Measurements from ENCODE around the gene EFNA1.

EFNA1 gene

GRCh38 chr1:155123801-155124200 lies 3.9 kb upstream of the EFNA1 start:
- in situ Hi-C loops (cut with MboI; ENCODE audit: low sequenced_read_pairs), result no loop called here

DNA sequence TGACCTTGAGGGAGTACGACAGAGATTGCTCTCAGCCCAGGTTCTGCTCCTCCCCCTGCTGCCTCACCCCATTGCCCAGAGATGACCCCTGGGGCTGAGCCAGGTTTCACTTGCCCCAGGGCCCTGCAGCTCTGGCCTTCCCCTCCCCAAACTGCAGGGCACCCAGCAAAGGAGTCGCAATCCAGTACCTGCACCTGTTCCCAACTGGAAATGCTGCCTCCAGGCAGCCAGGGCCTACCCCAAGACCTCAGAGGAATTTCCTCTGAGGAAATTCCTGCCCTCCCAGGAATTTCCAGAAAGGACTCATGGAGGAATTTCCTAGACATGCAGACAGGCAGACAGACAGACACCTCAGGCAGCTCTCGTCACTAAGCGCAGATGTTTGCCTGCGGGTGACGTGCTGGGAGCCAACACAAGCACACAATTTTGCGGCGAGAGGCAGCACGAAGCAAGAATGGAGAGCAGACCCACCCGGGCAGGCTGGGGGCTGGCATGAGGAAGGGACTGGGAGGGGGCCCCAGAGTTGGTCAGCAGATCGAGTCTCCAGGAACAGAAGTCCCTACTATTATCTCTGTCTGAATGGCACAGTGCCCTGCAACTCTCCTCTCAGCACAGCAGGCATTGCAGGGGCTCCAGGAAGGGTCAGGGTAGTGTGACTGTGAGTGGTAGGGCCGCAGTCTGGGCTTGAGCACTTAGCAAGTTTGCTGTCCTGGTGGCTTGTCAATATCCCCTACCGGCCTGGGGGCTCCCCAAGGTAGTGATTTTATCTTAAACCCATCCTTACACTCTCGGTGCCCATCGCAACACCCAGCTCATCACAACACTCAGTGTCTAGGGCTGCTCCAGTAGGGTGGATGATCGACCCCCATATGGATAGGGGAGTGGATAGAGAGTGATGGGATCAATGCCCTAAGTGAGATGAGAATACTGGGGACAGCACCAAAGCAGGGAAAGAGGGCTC lies 2.9 kb upstream of the EFNA1 start:
- in situ Hi-C loops (cut with MboI; ENCODE audit: low sequenced_read_pairs), result no loop called here

DNA sequence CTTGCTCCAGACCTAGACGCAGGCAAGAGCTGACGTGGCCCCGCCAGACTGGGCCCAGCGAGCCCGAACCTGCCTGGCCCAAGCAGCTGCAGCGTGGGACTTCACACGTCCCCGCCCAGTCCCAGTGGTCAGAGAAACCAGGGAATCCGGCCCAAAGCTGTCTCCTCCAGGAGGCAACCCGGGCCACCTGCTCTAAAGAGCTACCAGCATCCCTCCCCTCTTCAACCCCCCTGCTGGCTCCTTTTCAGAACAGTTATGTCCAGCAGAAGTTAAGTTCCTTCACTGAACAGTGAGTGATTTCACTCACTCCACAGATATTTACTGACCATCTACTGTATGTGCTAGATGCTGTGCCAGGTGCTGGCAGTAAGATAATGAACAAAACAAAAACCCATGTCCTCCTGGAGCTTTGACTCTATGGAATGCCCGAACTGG lies 2.1 kb upstream of the EFNA1 start:
- in situ Hi-C loops (cut with MboI; ENCODE audit: low sequenced_read_pairs), result no loop called here

DNA sequence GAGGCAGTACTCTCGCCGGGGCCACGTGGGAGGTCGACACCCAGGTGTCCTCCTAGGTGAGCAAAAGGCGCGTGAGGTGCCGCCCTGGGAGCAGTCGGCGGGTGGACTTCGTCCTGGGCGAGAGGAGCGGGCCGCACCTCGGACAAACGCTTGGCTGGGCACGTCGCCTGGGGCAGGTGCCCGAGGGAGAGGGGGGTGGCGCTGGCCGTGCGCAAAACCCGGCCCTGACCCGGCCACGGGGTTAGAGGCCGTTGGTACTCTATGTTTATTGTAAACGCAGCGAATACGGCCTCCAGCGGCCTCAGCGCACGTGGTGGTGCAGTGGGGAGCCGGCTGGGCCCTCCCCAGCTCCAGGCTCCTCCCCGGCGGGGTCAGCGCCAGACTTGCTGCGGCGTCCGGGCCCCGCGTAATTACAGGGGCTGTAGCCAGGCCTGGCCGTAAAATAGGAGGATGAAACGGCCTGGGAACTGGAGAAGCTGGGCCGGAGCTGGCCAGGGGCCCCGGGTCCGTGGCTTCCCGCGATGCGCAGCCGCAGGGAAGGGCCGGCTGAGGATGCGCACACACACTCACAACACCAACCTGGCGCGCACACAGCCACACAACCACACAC lies 1.6 kb upstream of the EFNA1 start:
- in situ Hi-C loops (cut with MboI; ENCODE audit: low sequenced_read_pairs), result no loop called here

DNA sequence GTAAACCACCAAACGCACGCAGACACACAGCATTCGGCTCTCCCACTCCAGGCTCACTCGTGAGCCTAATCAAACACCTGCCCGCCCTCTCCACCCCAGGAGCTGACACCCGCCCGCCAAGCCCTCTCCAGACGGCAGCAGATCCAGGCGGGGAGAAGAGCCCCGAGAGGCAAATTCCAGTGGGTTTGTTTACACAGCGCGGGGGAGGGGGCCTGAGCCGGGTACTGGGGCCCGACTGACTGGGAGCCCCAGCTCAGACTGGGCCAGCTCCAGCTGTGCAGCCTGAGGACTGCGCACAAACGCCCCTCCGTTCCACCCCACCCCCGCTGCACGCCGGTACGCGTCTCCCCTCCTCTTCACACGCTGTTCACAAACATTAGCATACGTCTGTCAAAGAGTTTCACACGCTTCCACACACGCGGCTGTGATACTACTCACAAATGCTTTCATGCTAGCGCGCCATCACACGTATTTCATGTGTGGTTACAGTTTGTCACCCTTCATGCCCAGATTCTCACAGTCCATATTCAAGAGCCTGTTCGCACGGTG lies 1.0 kb upstream of the EFNA1 start:
- in situ Hi-C loops (cut with MboI; ENCODE audit: low sequenced_read_pairs), result no loop called here

DNA sequence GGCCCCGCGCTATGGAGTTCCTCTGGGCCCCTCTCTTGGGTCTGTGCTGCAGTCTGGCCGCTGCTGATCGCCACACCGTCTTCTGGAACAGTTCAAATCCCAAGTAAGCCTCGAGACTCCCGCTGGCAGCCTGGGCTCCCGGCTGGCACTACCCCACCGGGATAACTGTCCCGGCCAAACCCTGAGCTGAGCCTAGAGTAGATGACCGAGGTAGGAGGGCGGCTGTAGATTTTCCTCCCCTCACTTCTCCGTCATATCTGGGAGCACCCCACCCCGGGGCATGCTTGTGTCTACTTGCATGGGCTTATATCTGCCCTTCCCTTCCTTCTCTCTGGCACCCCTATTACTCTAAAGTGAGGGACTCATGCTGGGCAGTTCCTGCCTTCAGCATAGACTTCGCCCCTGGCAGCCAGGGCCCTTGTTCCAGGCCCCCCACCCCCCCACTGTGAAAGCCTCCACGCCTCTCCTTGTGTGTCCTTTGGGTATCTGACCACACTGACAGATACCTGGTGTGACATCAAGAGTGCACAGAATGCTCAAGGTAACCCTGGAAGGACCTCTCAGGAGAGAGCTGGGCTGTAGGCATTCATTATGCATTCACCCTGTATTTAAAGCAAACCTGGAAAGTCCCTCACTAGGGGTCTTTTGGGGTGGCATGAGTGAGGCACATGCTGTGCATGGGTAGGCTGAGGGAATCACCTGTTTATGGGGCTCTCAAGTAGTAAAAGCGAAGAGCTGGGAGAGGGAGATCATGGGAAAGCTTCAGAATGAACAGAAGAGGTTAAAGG lies 485 bp downstream of the EFNA1 start:
- in situ Hi-C loops (cut with MboI; ENCODE audit: low sequenced_read_pairs), result no loop called here

- in situ Hi-C loops (cut with MboI; ENCODE audit: low sequenced_read_pairs), result no loop called here
These were observed 1.2 kb downstream of the EFNA1 start for GRCh38 chr1:155128755-155129473.

DNA sequence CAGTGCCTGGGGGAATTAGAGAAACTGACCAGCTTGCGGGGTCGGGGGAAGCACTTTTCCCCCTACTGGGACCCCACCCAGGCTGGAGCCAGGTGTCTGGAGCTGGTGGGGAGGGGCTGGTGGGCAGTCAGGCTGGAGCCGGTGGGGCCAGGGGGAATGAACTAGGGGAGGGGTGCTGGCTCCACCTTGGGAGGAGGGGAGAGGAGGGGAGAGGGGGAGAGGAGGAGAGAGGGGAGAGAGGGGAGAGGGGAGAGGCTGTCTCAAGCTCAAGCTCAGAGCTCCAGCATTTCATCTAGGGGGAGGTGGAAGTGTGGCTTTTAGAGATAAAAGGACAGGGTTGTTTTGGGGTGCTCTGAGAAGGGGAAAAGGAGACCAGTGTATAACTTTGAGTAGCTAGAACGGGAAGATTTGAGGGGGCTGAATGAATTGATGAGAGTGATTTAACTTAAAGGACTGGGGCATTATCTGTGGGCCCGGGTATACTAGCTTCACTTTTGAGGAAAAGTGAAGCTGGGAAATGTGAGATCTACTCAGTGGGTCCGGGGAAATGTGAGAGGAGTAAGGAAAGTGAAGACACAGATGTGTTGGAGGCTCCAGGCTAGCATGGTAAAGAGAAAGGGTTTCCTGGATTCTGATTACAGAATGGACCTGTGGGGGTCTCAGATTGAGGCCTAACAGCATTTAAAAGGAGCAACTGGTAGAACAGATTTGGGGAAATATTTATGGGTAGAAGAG lies 2.8 kb downstream of the EFNA1 start:
- in situ Hi-C loops (cut with MboI; ENCODE audit: low sequenced_read_pairs), result no loop called here

- in situ Hi-C loops (cut with MboI; ENCODE audit: low sequenced_read_pairs), result no loop called here
These were observed 3.6 kb downstream of the EFNA1 start for GRCh38 chr1:155131285-155131684.

- in situ Hi-C loops (cut with MboI; ENCODE audit: low sequenced_read_pairs), result no loop called here
These were observed 4.2 kb downstream of the EFNA1 start for GRCh38 chr1:155131856-155132255.

- in situ Hi-C loops (cut with MboI; ENCODE audit: low sequenced_read_pairs), result no loop called here
These were observed 6.2 kb downstream of the EFNA1 start for GRCh38 chr1:155133799-155134281.

GRCh38 chr1:155134322-155134721 lies 6.6 kb downstream of the EFNA1 start:
- in situ Hi-C loops (cut with MboI; ENCODE audit: low sequenced_read_pairs), result no loop called here

DNA sequence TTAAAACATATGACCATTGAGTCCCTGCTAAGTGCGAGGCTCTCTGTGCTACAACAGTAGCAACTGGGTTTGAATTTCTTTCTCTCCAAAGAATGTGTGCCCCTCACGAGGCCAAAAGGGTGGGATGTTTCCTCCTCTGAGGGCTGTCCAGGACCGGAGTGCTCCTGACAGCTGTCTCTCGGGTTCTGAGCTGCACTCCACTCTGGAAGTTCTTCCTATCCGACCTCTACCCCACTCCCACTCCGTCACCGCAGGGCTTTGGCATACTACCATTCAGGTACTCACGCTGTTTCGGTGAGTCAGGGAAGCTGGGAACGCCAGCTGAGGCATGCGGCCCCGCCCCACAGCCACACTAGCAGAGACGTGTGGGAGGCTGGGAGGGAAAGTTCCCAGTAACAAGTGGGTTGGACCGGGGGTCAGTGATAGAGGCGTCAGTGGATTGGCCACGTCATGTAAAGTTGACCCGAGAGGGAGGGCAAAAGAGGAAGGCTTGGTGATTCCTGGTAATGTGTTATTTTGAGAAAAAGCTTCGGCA lies 7.3 kb downstream of the EFNA1 start:
- in situ Hi-C loops (cut with MboI; ENCODE audit: low sequenced_read_pairs), result no loop called here

DNA sequence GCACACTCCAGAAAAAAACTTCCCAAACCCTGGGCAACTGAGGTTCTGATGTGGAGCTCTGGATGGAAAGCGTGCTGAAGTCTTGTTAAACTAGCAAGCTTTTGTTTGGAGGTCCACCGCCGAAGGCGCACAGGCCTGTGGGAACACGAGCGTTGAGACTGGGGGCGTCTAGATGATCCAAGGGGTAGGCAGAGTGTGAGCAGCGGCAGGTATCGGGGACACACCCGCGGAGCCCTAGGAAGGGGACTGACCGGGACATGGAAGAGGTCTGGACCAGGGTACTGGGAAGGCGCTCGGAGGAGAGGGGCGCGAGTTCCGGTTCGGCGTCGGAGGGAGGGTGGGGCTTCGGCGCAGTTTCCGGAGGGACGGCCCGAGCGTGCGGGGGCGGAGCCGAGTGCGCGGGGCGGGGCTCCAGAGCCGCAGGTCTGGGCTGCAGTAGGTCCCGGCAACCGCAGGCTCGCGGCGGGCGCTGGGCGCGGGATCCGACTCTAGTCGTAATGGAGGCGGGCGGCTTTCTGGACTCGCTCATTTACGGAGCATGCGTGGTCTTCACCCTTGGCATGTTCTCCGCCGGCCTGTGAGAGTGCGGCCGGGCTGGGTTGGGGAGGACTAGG lies 7.8 kb downstream of the EFNA1 start, which contains the start of gene SLC50A1:
TSS of gene SLC50A1 (plus strand) at position 438 of the 614 bp plus-strand sequence. CDS start at position 498, 60 bp downstream.
- in situ Hi-C loops (cut with MboI; ENCODE audit: low sequenced_read_pairs), result no loop called here

GRCh38 chr1:155136748-155137147 lies 9.1 kb downstream of the EFNA1 start:
- in situ Hi-C loops (cut with MboI; ENCODE audit: low sequenced_read_pairs), result no loop called here

- in situ Hi-C loops (cut with MboI; ENCODE audit: low sequenced_read_pairs), result no loop called here
These were observed 9.7 kb downstream of the EFNA1 start for GRCh38 chr1:155137154-155137949.

DNA sequence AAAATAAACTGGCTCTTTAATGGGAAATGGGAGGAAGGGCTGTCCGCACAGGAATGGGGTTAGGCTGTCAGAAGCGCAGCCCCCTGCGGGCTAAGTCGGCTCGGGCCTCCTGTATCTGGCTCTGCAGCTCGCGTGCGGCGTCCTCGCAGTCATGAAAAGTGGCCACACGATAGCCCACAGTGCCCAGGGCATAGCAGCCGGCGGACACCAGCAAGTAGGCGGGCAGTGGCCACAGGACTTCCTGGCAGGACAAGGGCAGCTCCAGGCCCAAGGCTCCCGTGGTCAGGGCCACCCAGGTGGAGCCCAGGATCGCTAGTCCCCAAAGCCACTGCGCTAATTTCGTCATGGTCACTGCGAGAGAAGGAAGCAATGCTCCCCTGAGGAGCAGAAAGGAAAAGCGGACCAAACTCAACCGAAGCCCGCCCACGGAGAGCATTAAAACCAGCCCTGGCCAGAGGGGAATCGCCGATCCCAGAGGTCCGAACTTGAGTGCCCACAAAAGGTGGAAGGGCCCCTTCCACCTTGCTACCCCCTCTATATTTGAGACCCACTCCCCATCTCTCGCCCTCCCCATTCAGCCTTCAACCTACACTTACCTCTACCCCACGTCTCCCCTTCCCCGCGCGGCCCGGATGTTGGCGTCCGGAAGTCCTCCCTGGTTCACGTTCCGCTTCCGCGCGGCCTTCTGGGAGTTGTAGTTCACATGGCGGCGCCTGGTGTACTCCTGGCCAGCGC lies 12.4 kb downstream of the EFNA1 start, which contains the start of gene DPM3:
TSS of gene DPM3 (minus strand) at position 637 of the 735 bp plus-strand sequence. CDS start at position 346, 291 bp downstream.
- in situ Hi-C loops (cut with MboI; ENCODE audit: low sequenced_read_pairs), result no loop called here
